Measurements from ENCODE around the gene MYO10.
"Not testable (repeated sequence)": the region's sequence is repeated elsewhere in the genome, so short reads cannot be mapped to it uniquely, and the experiment has no call there.

The MYO10 gene

GRCh38 chr5:16936150-16936988 is at the start of gene MYO10:
Gene MYO10 (minus strand): TSS chr5:16936288. CDS start chr5:16935808, 480 bp downstream.
- DNase-seq, result peak; percentile 6

GRCh38 chr5:16985304-16985703 is 49.2 kb upstream of the MYO10 start:
- DNase-seq, result not testable (repeated sequence)

GRCh38 chr5:16983972-16984371 is 47.9 kb upstream of the MYO10 start:
- DNase-seq, result no peak

GRCh38 chr5:16983022-16983639 is 47.0 kb upstream of the MYO10 start:
- DNase-seq, result no peak

GRCh38 chr5:16981700-16982099 is 45.6 kb upstream of the MYO10 start:
- no peak for DNase-seq

- DNase-seq, result no peak
Observed at GRCh38 chr5:16980983-16981382, 44.9 kb upstream of the MYO10 start.

- no peak for DNase-seq
Observed at GRCh38 chr5:16978296-16978695, 42.2 kb upstream of the MYO10 start.

- no peak for DNase-seq
Observed at GRCh38 chr5:16976625-16977008, 40.5 kb upstream of the MYO10 start.

- no peak for DNase-seq
Observed at GRCh38 chr5:16975950-16976624, 40.0 kb upstream of the MYO10 start.

- DNase-seq, result no peak
Observed at GRCh38 chr5:16974981-16975380, 38.9 kb upstream of the MYO10 start.

- no peak for DNase-seq
Observed at GRCh38 chr5:16970826-16971225, 34.7 kb upstream of the MYO10 start.

- DNase-seq, result no peak
Observed at GRCh38 chr5:16970260-16970659, 34.2 kb upstream of the MYO10 start.

- DNase-seq, result no peak
Observed at GRCh38 chr5:16965581-16965980, 29.5 kb upstream of the MYO10 start.

GRCh38 chr5:16963821-16964220 is 27.7 kb upstream of the MYO10 start:
- DNase-seq, result no peak

GRCh38 chr5:16961131-16961530 is 25.0 kb upstream of the MYO10 start:
- no peak for DNase-seq

GRCh38 chr5:16957304-16958196 is 21.5 kb upstream of the MYO10 start:
- no peak for DNase-seq

- DNase-seq, result no peak
Observed at GRCh38 chr5:16953729-16954128, 17.6 kb upstream of the MYO10 start.

- no peak for DNase-seq
Observed at GRCh38 chr5:16952968-16953671, 17.0 kb upstream of the MYO10 start.

- DNase-seq, result no peak
Observed at GRCh38 chr5:16946725-16947124, 10.6 kb upstream of the MYO10 start.

- DNase-seq, result no peak
Observed at GRCh38 chr5:16944816-16945562, 8.9 kb upstream of the MYO10 start.
